GM19438 (cell line): ENCODE data around the gene EPB41L4A.
"Not testable (repeated sequence)": the region's sequence is repeated elsewhere in the genome, so short reads cannot be mapped to it uniquely, and the experiment has no call there.

Source experiments
- ATAC-seq: cut with Tn5 transposase; IDR thresholded peaks from one replicate; pipeline ENCODE4 v1.9.1; 2021; ENCODE audit warnings: low read depth; ENCODE audit not compliant: unreplicated experiment

Gene EPB41L4A

GRCh38 chr5:112217843-112218579 lies 201.1 kb downstream of the EPB41L4A start:
- ATAC-seq, result no peak

- ATAC-seq, result no peak
These were observed 202.9 kb downstream of the EPB41L4A start for GRCh38 chr5:112216140-112216539.

GRCh38 chr5:112210430-112211005 lies 208.6 kb downstream of the EPB41L4A start:
- ATAC-seq, result no peak

GRCh38 chr5:112208699-112209615 lies 210.1 kb downstream of the EPB41L4A start:
- no peak for ATAC-seq

- ATAC-seq, result not testable (repeated sequence)
These were observed 210.9 kb downstream of the EPB41L4A start for GRCh38 chr5:112208195-112208594.

GRCh38 chr5:112205846-112206245 lies 213.2 kb downstream of the EPB41L4A start:
- ATAC-seq, result no peak

- ATAC-seq, result no peak
These were observed 215.8 kb downstream of the EPB41L4A start for GRCh38 chr5:112203229-112203628.

- ATAC-seq, result no peak
These were observed 216.4 kb downstream of the EPB41L4A start for GRCh38 chr5:112202694-112203093.

GRCh38 chr5:112201141-112201540 lies 217.9 kb downstream of the EPB41L4A start:
- ATAC-seq, result no peak

- ATAC-seq, result no peak
These were observed 218.9 kb downstream of the EPB41L4A start for GRCh38 chr5:112200131-112200530.

- ATAC-seq, result no peak
These were observed 222.5 kb downstream of the EPB41L4A start for GRCh38 chr5:112196584-112196983.

GRCh38 chr5:112195924-112196323 lies 223.2 kb downstream of the EPB41L4A start:
- ATAC-seq, result no peak

GRCh38 chr5:112192866-112193265 lies 226.2 kb downstream of the EPB41L4A start:
- ATAC-seq, result no peak

- ATAC-seq, result no peak
These were observed 227.0 kb downstream of the EPB41L4A start for GRCh38 chr5:112192072-112192471.

GRCh38 chr5:112189391-112189790 lies 229.7 kb downstream of the EPB41L4A start:
- no peak for ATAC-seq

- ATAC-seq, result no peak
These were observed 232.6 kb downstream of the EPB41L4A start for GRCh38 chr5:112186401-112186990.

GRCh38 chr5:112183874-112184273 lies 235.2 kb downstream of the EPB41L4A start:
- no peak for ATAC-seq

- ATAC-seq, result no peak
These were observed 235.9 kb downstream of the EPB41L4A start for GRCh38 chr5:112183103-112183711.

GRCh38 chr5:112179290-112179689 lies 239.8 kb downstream of the EPB41L4A start:
- ATAC-seq, result no peak

GRCh38 chr5:112174959-112175594 lies 244.0 kb downstream of the EPB41L4A start:
- ATAC-seq, result no peak
